Measurements from ENCODE around the gene ZNF211.
A peak's percentile ranks its signal among the peaks of the same experiment; 100 is the strongest.

ZNF211 gene

DNA sequence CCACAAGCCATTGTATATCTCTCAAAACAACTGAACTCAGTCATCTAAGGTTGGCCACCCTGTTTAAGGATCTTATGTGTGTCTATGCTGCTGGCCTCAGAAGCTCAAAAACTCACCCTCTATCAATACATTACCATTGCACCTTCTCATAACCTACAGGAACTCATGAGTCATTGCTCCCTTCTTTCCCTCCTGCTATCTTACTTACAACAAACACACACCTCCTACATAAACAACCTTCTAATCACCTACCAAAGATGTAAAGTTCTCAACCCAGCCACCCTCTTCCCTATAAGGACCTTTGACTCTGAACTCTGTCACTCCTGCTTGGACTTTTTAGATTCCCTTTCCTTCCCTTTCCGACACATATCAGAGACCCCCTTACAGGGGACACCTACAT lies 22.5 kb downstream of the ZNF211 start:
- no peaks in the 10 kb centered on the region for H3K27me3 ChIP-seq (ENCODE audit: control insufficient read depth in 1 of 2, insufficient read depth in 2 of 2, low read length in 2 of 2)

DNA sequence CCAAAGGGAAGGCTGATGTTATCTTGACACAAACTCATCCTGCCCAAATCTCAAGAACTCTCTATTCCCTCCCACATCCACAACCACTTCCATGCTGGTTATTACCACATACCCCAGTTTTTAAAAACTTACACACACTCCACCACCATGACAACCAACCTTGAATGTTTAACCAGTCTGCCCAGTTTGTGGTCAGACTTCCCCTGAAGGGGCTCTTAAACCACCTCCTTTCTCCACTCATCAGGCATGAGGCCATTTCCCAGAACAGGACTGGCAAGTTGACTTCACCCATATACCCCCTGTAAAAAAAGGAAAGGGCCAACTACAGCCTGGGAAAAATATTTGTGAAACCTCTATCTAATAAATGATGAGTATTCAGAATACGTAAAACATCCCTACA lies 23.4 kb downstream of the ZNF211 start:
- Histone ChIP-seq H3K4me1 (ENCODE audit: control insufficient read depth in 1 of 2, insufficient read depth in 2 of 2, low read length in 2 of 2) (no peaks in the 10 kb centered on the region), H3K9me3 (ENCODE audit: control insufficient read depth in 1 of 2, low read length in 2 of 2) (peaks cover 12 to 13% of the 10 kb centered on the region in 2 donors), H3K4me3 (ENCODE audit: low read depth in 1 of 2, low read length in 2 of 2) (no peak overlapping the region), H3K27me3 (ENCODE audit: control insufficient read depth in 1 of 2, insufficient read depth in 2 of 2, low read length in 2 of 2) (no peaks in the 10 kb centered on the region), H3K36me3 (ENCODE audit: control insufficient read depth in 1 of 2, insufficient read depth in 2 of 2, low read length in 2 of 2) (no peaks in the 10 kb centered on the region), H3K9ac (ENCODE audit: low read depth in 1 of 2, low read length in 2 of 2) (no peak overlapping the region), H3K27ac (ENCODE audit: low read depth, low read length) (no peak overlapping the region)

More for the DNA sequence above, 22.5 kb downstream of the ZNF211 start:
- Histone ChIP-seq H3K27ac (ENCODE audit: low read depth, low read length) (no peak overlapping the region), H3K9ac (ENCODE audit: low read depth in 1 of 2, low read length in 2 of 2) (no peak overlapping the region), H3K4me1 (ENCODE audit: control insufficient read depth in 1 of 2, insufficient read depth in 2 of 2, low read length in 2 of 2) (no peaks in the 10 kb centered on the region), H3K4me3 (ENCODE audit: low read depth in 1 of 2, low read length in 2 of 2) (no peak overlapping the region), H3K9me3 (ENCODE audit: control insufficient read depth in 1 of 2, low read length in 2 of 2) (peaks cover 13% of the 10 kb centered on the region in 2 donors), H3K36me3 (ENCODE audit: control insufficient read depth in 1 of 2, insufficient read depth in 2 of 2, low read length in 2 of 2) (no peaks in the 10 kb centered on the region)

DNA sequence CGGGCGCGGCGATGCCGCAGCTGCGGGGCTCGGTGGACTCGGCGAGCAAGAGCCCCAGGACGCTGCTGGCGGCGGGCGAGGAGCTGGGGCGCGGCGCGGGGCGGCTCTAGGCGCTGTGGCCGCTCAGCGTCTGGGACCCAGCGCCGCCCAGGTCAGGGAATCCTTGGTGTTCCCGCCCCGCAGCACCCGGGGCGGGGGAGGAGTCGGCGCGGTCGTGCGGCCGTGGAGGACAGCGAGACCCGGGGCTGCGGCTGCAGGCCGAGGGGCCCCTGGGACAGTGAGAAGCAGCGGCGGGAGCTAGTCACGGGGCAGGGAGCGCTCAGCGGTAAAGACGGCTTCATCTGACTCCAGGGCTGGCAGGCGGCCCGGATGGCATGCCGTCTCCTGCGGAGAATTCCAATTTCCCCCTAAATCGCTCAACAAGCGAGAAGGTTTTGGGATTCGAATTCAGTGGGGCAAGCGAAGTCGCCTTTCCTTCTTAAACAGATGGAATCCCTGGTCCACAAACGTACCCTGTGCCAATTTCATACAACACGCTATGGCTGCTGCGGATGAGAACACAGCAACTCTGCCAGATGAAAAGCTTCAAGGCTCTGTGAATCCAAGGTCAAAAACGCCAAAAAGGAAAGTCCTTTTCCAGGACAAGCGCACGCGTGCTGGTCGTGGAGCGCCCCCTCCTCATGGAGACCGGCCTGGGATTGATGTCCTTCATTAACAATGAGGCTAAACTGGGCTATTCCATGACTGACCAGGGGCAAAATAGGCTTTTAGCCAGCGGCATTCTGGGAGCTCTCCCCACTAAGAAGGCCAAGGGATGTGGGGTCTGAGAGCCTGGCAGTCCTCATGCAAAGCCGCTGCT lies 31.5 kb downstream of the ZNF211 start:
- peak overlapping the region; percentile 38 to 43 for H3K9ac ChIP-seq (ENCODE audit: low read depth in 1 of 2, low read length in 2 of 2)
- H3K4me1 ChIP-seq (ENCODE audit: control insufficient read depth in 1 of 2, insufficient read depth in 2 of 2, low read length in 2 of 2), result peaks cover 3 to 4% of the 10 kb centered on the region in 2 donors
- peak overlapping the region; percentile 60 to 70 for H3K4me3 ChIP-seq (ENCODE audit: low read depth in 1 of 2, low read length in 2 of 2)
- peaks cover 5 to 6% of the 10 kb centered on the region in 2 donors for H3K27me3 ChIP-seq (ENCODE audit: control insufficient read depth in 1 of 2, insufficient read depth in 2 of 2, low read length in 2 of 2)
- H3K36me3 ChIP-seq (ENCODE audit: control insufficient read depth in 1 of 2, insufficient read depth in 2 of 2, low read length in 2 of 2), result no peaks in the 10 kb centered on the region
- no peak overlapping the region for H3K27ac ChIP-seq (ENCODE audit: low read depth, low read length)
- H3K9me3 ChIP-seq (ENCODE audit: control insufficient read depth in 1 of 2, low read length in 2 of 2), result no peaks in the 10 kb centered on the region

DNA sequence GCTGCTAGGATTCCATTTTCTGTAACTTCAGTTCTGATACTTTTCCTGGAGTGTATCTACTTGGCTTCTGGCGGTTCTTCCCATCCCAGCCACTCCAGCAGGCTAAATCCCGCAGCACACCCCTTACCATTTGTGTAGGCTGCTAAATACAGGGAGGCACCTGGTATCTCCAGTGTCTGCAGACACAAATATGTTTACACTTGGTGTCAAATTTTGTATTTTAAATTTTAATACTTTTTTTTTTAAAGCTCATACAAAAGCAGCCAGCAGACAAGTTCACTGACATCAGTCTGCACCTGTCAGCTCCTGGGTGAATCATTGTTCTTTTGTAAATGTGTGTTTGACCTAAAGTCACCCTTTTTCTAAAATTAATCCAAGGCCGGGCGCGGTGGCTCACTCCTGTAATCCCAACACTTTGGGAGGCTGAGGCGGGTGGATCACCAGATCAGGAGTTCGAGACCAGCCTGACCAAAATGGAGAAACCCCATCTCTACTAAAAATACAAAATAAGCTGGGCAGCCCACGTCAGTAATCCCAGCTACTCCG lies 32.4 kb downstream of the ZNF211 start:
- peaks cover 5 to 6% of the 10 kb centered on the region in 2 donors for H3K27me3 ChIP-seq (ENCODE audit: control insufficient read depth in 1 of 2, insufficient read depth in 2 of 2, low read length in 2 of 2)
- H3K4me1 ChIP-seq (ENCODE audit: control insufficient read depth in 1 of 2, insufficient read depth in 2 of 2, low read length in 2 of 2), result peaks cover 3 to 4% of the 10 kb centered on the region in 2 donors
- no peak overlapping the region for H3K9ac ChIP-seq (ENCODE audit: low read depth in 1 of 2, low read length in 2 of 2)
- no peaks in the 10 kb centered on the region for H3K9me3 ChIP-seq (ENCODE audit: control insufficient read depth in 1 of 2, low read length in 2 of 2)
- H3K27ac ChIP-seq (ENCODE audit: low read depth, low read length), result no peak overlapping the region
- no peaks in the 10 kb centered on the region for H3K36me3 ChIP-seq (ENCODE audit: control insufficient read depth in 1 of 2, insufficient read depth in 2 of 2, low read length in 2 of 2)
- H3K4me3 ChIP-seq (ENCODE audit: low read depth in 1 of 2, low read length in 2 of 2), result no peak overlapping the region

DNA sequence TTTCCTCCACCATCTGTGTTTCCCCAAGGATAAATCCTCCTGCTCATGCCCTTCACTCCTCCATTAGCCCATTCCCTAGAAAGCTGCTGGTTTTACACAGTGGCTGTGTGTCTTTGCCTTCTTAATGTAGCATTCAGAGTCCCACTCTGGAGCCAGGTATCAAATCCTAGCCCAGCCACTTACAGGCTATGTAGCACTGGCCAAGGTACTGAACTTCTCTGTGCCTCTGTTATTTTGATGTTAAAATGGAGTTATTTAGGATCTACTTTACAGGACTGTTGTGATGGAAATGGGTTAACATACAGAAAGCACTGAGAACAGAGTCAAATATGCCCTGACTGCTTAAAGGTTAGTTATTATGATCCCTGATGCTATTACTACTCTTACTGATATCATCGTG lies 34.3 kb downstream of the ZNF211 start:
- H3K36me3 ChIP-seq (ENCODE audit: control insufficient read depth in 1 of 2, insufficient read depth in 2 of 2, low read length in 2 of 2), result no peaks in the 10 kb centered on the region
- peaks cover 5 to 6% of the 10 kb centered on the region in 2 donors for H3K27me3 ChIP-seq (ENCODE audit: control insufficient read depth in 1 of 2, insufficient read depth in 2 of 2, low read length in 2 of 2)
- H3K9me3 ChIP-seq (ENCODE audit: control insufficient read depth in 1 of 2, low read length in 2 of 2), result no peaks in the 10 kb centered on the region
- no peak overlapping the region for H3K4me3 ChIP-seq (ENCODE audit: low read depth in 1 of 2, low read length in 2 of 2)
- peaks cover 3 to 4% of the 10 kb centered on the region in 2 donors for H3K4me1 ChIP-seq (ENCODE audit: control insufficient read depth in 1 of 2, insufficient read depth in 2 of 2, low read length in 2 of 2)
- no peak overlapping the region for H3K9ac ChIP-seq (ENCODE audit: low read depth in 1 of 2, low read length in 2 of 2)
- H3K27ac ChIP-seq (ENCODE audit: low read depth, low read length), result no peak overlapping the region

DNA sequence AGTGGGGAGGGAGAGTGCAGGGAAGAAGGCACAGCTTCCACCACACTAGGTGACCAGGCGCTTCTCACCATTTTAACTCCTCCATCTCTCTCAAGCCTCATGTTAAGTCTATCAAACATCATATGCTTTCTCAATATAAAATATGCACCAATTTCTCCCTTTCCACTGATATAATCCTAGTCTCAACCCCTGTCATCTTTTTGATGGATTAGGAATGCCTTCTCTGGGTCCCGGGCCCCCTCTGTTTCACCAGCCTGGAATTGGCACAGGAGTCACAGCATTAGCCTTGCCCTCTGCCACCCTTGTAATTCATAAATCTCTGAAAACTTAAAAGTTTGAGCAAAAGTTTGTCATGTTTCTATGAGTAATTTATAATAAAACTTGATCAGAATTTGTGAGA lies 35.7 kb downstream of the ZNF211 start, which contains the start of gene ZSCAN4:
TSS of gene ZSCAN4 (plus strand) at position 301 of the 400 bp plus-strand sequence. CDS start 7,211 bp downstream, outside the sequence.
- Histone ChIP-seq H3K36me3 (ENCODE audit: control insufficient read depth in 1 of 2, insufficient read depth in 2 of 2, low read length in 2 of 2) (no peaks in the 10 kb centered on the region), H3K9ac (ENCODE audit: low read depth in 1 of 2, low read length in 2 of 2) (no peak within 1 kb of the TSS), H3K27me3 (ENCODE audit: control insufficient read depth in 1 of 2, insufficient read depth in 2 of 2, low read length in 2 of 2) (peaks cover 5 to 6% of the 10 kb centered on the region in 2 donors), H3K4me1 (ENCODE audit: control insufficient read depth in 1 of 2, insufficient read depth in 2 of 2, low read length in 2 of 2) (peaks cover 3 to 4% of the 10 kb centered on the region in 2 donors), H3K27ac (ENCODE audit: low read depth, low read length) (no peak within 1 kb of the TSS), H3K9me3 (ENCODE audit: control insufficient read depth in 1 of 2, low read length in 2 of 2) (no peaks in the 10 kb centered on the region), H3K4me3 (ENCODE audit: low read depth in 1 of 2, low read length in 2 of 2) (no peak within 1 kb of the TSS)

DNA sequence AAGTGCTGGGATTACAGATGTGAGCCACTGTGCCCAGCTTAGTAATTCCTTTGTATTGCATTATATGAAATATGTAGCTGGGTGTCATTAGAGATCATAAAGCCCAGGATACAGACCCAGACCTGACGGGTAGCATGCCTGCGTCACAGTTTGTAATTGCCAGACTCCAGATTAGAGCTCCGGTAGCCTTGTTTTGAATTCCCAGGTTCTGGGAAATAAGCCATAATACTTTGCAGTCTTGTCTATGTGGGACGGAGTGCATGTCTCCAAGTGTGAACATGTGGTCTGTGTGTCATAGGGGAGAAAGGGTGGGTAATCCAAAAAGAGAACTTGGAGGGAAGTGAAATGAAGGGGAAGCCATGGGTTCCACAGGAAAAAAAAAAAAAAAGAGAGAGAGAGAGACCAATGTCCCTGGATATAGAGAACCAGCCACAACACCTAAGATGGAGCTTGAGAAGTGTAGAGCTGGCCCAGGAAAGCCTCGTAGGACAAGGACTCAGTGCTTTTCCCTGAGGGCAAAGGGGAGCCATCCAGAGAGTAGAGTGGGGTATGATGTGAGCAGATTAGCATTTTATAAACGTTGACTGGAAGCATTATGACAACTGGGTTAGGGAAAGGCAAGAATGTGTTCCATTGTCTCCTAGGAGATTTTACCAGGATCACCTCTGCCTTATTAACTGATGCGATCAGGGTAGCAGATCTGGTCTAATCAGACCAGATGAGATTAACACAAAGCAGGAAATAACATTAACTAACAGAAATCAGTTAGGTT lies 38.3 kb downstream of the ZNF211 start:
- Histone ChIP-seq H3K27me3 (ENCODE audit: control insufficient read depth in 1 of 2, insufficient read depth in 2 of 2, low read length in 2 of 2) (no peaks in the 10 kb centered on the region), H3K9me3 (ENCODE audit: control insufficient read depth in 1 of 2, low read length in 2 of 2) (peaks cover 0 to 4% of the 10 kb centered on the region in 2 donors), H3K27ac (ENCODE audit: low read depth, low read length) (no peak overlapping the region), H3K4me1 (ENCODE audit: control insufficient read depth in 1 of 2, insufficient read depth in 2 of 2, low read length in 2 of 2) (no peaks in the 10 kb centered on the region), H3K4me3 (ENCODE audit: low read depth in 1 of 2, low read length in 2 of 2) (no peak overlapping the region), H3K9ac (ENCODE audit: low read depth in 1 of 2, low read length in 2 of 2) (no peak overlapping the region), H3K36me3 (ENCODE audit: control insufficient read depth in 1 of 2, insufficient read depth in 2 of 2, low read length in 2 of 2) (no peaks in the 10 kb centered on the region)

DNA sequence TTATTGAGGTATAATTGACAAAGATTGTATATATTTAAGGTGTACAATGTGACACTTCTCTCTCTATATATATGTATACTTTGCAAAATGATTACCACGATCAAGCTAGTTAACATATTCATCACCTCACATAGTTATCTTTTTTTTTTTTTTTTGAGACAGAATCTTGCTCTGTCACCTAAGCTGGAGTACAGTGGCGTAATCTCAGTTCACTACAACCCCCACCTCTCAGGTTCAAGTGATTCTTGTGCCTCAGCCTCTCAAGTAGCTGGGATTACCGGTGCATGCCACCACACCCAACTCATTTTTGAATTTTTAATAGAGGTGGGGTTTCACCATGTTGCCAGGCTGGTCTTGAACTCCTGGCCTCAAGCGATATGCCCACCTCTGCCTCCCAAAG lies 39.5 kb downstream of the ZNF211 start:
- no peak overlapping the region for H3K4me3 ChIP-seq (ENCODE audit: low read depth in 1 of 2, low read length in 2 of 2)
- no peak overlapping the region for H3K9ac ChIP-seq (ENCODE audit: low read depth in 1 of 2, low read length in 2 of 2)
- H3K27ac ChIP-seq (ENCODE audit: low read depth, low read length), result no peak overlapping the region
- H3K4me1 ChIP-seq (ENCODE audit: control insufficient read depth in 1 of 2, insufficient read depth in 2 of 2, low read length in 2 of 2), result no peaks in the 10 kb centered on the region
- peaks cover 0 to 4% of the 10 kb centered on the region in 2 donors for H3K9me3 ChIP-seq (ENCODE audit: control insufficient read depth in 1 of 2, low read length in 2 of 2)
- no peaks in the 10 kb centered on the region for H3K36me3 ChIP-seq (ENCODE audit: control insufficient read depth in 1 of 2, insufficient read depth in 2 of 2, low read length in 2 of 2)
- H3K27me3 ChIP-seq (ENCODE audit: control insufficient read depth in 1 of 2, insufficient read depth in 2 of 2, low read length in 2 of 2), result no peaks in the 10 kb centered on the region

DNA sequence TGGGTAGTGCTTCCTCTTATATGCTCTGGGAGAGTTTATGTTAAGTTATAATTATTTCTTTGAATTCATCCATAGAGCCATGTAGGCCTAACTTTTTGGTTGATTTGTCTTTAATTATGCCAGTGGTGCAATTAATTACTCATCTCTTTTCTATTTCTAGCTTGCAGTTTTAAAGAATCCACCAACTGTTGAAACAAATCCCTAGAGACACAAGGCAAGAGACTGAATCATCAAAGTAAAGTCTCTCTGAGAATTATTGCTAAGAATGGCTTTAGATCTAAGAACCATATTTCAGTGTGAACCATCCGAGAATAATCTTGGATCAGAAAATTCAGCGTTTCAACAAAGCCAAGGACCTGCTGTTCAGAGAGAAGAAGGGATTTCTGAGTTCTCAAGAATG lies 42.9 kb downstream of the ZNF211 start:
- Histone ChIP-seq H3K27ac (ENCODE audit: low read depth, low read length) (no peak overlapping the region), H3K9ac (ENCODE audit: low read depth in 1 of 2, low read length in 2 of 2) (no peak overlapping the region), H3K9me3 (ENCODE audit: control insufficient read depth in 1 of 2, low read length in 2 of 2) (peaks cover 0 to 8% of the 10 kb centered on the region in 2 donors), H3K4me3 (ENCODE audit: low read depth in 1 of 2, low read length in 2 of 2) (no peak overlapping the region), H3K36me3 (ENCODE audit: control insufficient read depth in 1 of 2, insufficient read depth in 2 of 2, low read length in 2 of 2) (no peaks in the 10 kb centered on the region), H3K4me1 (ENCODE audit: control insufficient read depth in 1 of 2, insufficient read depth in 2 of 2, low read length in 2 of 2) (no peaks in the 10 kb centered on the region), H3K27me3 (ENCODE audit: control insufficient read depth in 1 of 2, insufficient read depth in 2 of 2, low read length in 2 of 2) (no peaks in the 10 kb centered on the region)

All from duodenal mucosa (tissue), 2 donors.